ENCODE results near the gene NBAS. TPM values are rescaled to one million over a fixed set of nuclear protein-coding genes. Genes with fewer than 3 reads are reported as not detected.

NBAS gene
- total and polyA plus RNA-seq, 10 of the 15 experiments (the other 5 are each of a cell fraction or from before 2014, with no cell fraction given) = 4.3 to 32.7 (median 20.8) TPM

GRCh38 chr2:15169326-15170069 is 391.6 kb downstream of the NBAS start:
- peaks cover 0 to 2% of the 10 kb centered on the region in 2 experiments; a peak in 1 of 4 replicates for H3K36me3 ChIP-seq (ENCODE audit: control insufficient read depth in 2 of 2, insufficient read depth in 2 of 2, low read length in 1 of 2)
- ATAC-seq (no peak), DNase-seq (ENCODE audit: low read depth, low spot score) (no peak), FAIRE-seq (no peak)
- ChIA-PET SMC1A (ENCODE audit: uncharacterized antibody, unreplicated experiment) (no interaction called here), RAD21 (ENCODE audit: unreplicated experiment) (no interaction called here), CTCF (no interaction called here), POLR2A (no interaction called here)
- no peaks in the 10 kb centered on the region for H3K4me1 ChIP-seq (ENCODE audit: control insufficient read depth, insufficient read depth, low read length)
- no peak overlapping the region for H3K4me2 ChIP-seq (ENCODE audit: control insufficient read depth, insufficient read depth)
- WGBS (ENCODE audit: insufficient coverage, insufficient replicate concordance, low lambda C conversion rate, missing lambda C conversion rate) = 93% methylated on average over 9 of the region's 9 CpGs
- H3K9me3 ChIP-seq (replicated peaks; ENCODE audit: control insufficient read depth, insufficient read depth, low read length) = no peaks in the 10 kb centered on the region
- H3K79me2 ChIP-seq (ENCODE audit: control insufficient read depth, insufficient read depth, low read length) = no peaks in the 10 kb centered on the region
- no peak overlapping the region for H3K27ac ChIP-seq (ENCODE audit: control insufficient read depth, insufficient read depth)
- H3K27me3 ChIP-seq (replicated peaks in 1 of 2; ENCODE audit: control insufficient read depth in 2 of 2, insufficient read depth in 2 of 2, low read length in 1 of 2) = no peaks in the 10 kb centered on the region
- in situ Hi-C loops (cut with MboI) = no loop called here
- H2AFZ ChIP-seq (ENCODE audit: control insufficient read depth, low read depth, low read length) = no peak overlapping the region
- H3K4me3 ChIP-seq = no peak overlapping the region
- intact Hi-C loops (cut with micrococcal nuclease; ENCODE audit: unreplicated experiment) = no loop called here
- no TSS peak for BruUV-seq (replicated peaks)
- H4K20me1 ChIP-seq (ENCODE audit: control insufficient read depth, insufficient read depth) = no peaks in the 10 kb centered on the region
- H3K9ac ChIP-seq (ENCODE audit: control insufficient read depth, insufficient read depth, low read length) = no peak overlapping the region
- TF ChIP-seq ZNF687 (IDR thresholded peaks at IDR 0.05) (no peak), SKIL (IDR thresholded peaks at IDR 0.05; ENCODE audit: low read depth, poor library complexity, severe bottlenecking) (no peak), REST (IDR thresholded peaks at IDR 0.05; ENCODE audit: low read depth, low read length) (no peak), JUNB (IDR thresholded peaks at IDR 0.05) (no peak), MEF2A (IDR thresholded peaks at IDR 0.05; ENCODE audit: insufficient read depth, low read depth, low read length) (no peak), POLR2AphosphoS2 (IDR thresholded peaks at IDR 0.05; ENCODE audit: low read depth, low read length) (no peak), KDM1A (IDR thresholded peaks at IDR 0.05; ENCODE audit: borderline replicate concordance) (no peak), CREM (IDR thresholded peaks at IDR 0.05; ENCODE audit: low read depth) (no peak), ZBTB4 (CRISPR knock-in tag; IDR thresholded peaks at IDR 0.05) (no peak), HDAC6 (IDR thresholded peaks at IDR 0.05; ENCODE audit: unreplicated experiment) (no peak)

All from GM12878 (cell line).